CD14-positive monocyte (primary cell): ENCODE results near the gene SPPL3. TPM values are rescaled to one million over a fixed set of nuclear protein-coding genes. Genes with fewer than 3 reads are reported as not detected.

ENCODE experiments used
- DNase-seq, 3 donors: peaks; one replicate each; pipeline ENCODE4 v3.0.0-alpha.2; 2011 to 2022
- H2AFZ ChIP-seq: 2 replicates; pipeline ENCODE4 v1.6.0; 2012; ENCODE audit warnings: mild to moderate bottlenecking, low read depth, low read length, inconsistent platforms; ENCODE audit not compliant: insufficient read depth, poor library complexity, severe bottlenecking
- H3K27ac ChIP-seq, 2 donors: 1 replicate in 1 of 2; 2 replicates in 1 of 2; pipeline ENCODE4 v1.5.1; 2012 to 2013; ENCODE audit warnings: low read length in 2 of 2, control low read depth in 1 of 2, inconsistent platforms in 1 of 2, low read depth in 1 of 2, mild to moderate bottlenecking in 1 of 2
- H3K27me3 ChIP-seq, 2 donors: one replicate each; pipeline versions ENCODE4 v1.6.0 to v1.6.1; 2011 to 2013; ENCODE audit warnings: low read length in 2 of 2; ENCODE audit not compliant: control insufficient read depth in 2 of 2, insufficient read depth in 2 of 2
- H3K36me3 ChIP-seq, 2 donors: replicated peaks in 1 of 2; 1 replicate in 1 of 2; 2 replicates in 1 of 2; pipeline versions ENCODE4 v1.5.1 to v1.6.1; 2012 to 2013; ENCODE audit warnings: low read length in 2 of 2, control low read depth in 1 of 2, inconsistent platforms in 1 of 2, mild to moderate bottlenecking in 1 of 2; ENCODE audit not compliant: insufficient read depth in 2 of 2, control insufficient read depth in 1 of 2
- H3K4me1 ChIP-seq, 2 donors: 1 replicate in 1 of 2; 2 replicates in 1 of 2; pipeline versions ENCODE4 v1.5.1 to v1.6.1; 2012 to 2013; ENCODE audit warnings: low read length in 2 of 2, control low read depth in 1 of 2, inconsistent platforms in 1 of 2, mild to moderate bottlenecking in 1 of 2, moderate library complexity in 1 of 2; ENCODE audit not compliant: insufficient read depth in 2 of 2, control insufficient read depth in 1 of 2
- H3K4me2 ChIP-seq: replicated peaks from 2 replicates; pipeline ENCODE3; 2012; ENCODE audit warnings: low read length, moderate library complexity, mild to moderate bottlenecking; ENCODE audit not compliant: poor library complexity, severe bottlenecking; ENCODE audit errors: extremely low read depth
- H3K4me3 ChIP-seq, 3 experiments: fragments of 200-600 bp in 1 of 3; sonication (generic) in 1 of 3; replicated peaks in 1 of 3; 1 replicate in 2 of 3; 2 replicates in 1 of 3; pipeline ENCODE4 v1.5.1; 2011 to 2013; ENCODE audit warnings: low read length in 3 of 3, mild to moderate bottlenecking in 3 of 3, control low read depth in 2 of 3, low read depth in 2 of 3, inconsistent platforms in 1 of 3, moderate library complexity in 1 of 3
- H3K79me2 ChIP-seq: 2 replicates; pipeline ENCODE4 v1.6.0; 2012; ENCODE audit warnings: mild to moderate bottlenecking, control low read depth, inconsistent platforms, low read length, moderate library complexity; ENCODE audit not compliant: insufficient read depth
- H3K9ac ChIP-seq: 2 replicates; pipeline ENCODE4 v1.6.0; 2017; ENCODE audit warnings: low read length, mild to moderate bottlenecking; ENCODE audit not compliant: insufficient read depth, poor library complexity, severe bottlenecking
- H3K9me3 ChIP-seq, 2 donors: replicated peaks in 1 of 2; 1 replicate in 1 of 2; 2 replicates in 1 of 2; pipeline versions ENCODE4 v1.5.1 to v1.6.1; 2012 to 2013; ENCODE audit warnings: low read length in 2 of 2, control low read depth in 1 of 2; ENCODE audit not compliant: control insufficient read depth in 1 of 2, insufficient read depth in 1 of 2
- H4K20me1 ChIP-seq: 2 replicates; pipeline ENCODE4 v1.6.0; 2012; ENCODE audit warnings: mild to moderate bottlenecking, low read length, control low read depth, moderate library complexity; ENCODE audit not compliant: insufficient read depth
- H3K27ac Mint-ChIP-seq, 7 donors: one replicate each; pipeline ENCODE4 v1.8.0; 2020; ENCODE audit warnings: mild to moderate bottlenecking in 7 of 7, mixed read lengths in 7 of 7, moderate library complexity in 6 of 7, inconsistent platforms in 2 of 7
- H3K27me3 Mint-ChIP-seq, 3 donors: one replicate each; pipeline ENCODE4 v1.8.0; 2021 to 2022; ENCODE audit warnings: low read depth in 3 of 3, mild to moderate bottlenecking in 3 of 3, mixed read lengths in 3 of 3, moderate library complexity in 3 of 3, inconsistent platforms in 1 of 3
- H3K36me3 Mint-ChIP-seq, 2 donors: one replicate each; pipeline ENCODE4 v1.8.0; 2020; ENCODE audit warnings: mixed read lengths in 2 of 2, inconsistent platforms in 1 of 2, mild to moderate bottlenecking in 1 of 2
- H3K4me1 Mint-ChIP-seq: one replicate; pipeline ENCODE4 v1.8.0; 2020; ENCODE audit warnings: mild to moderate bottlenecking, mixed read lengths
- H3K4me3 Mint-ChIP-seq, 2 donors: one replicate each; pipeline ENCODE4 v1.8.0; 2020; ENCODE audit warnings: mild to moderate bottlenecking in 2 of 2, mixed read lengths in 2 of 2, moderate library complexity in 1 of 2
- H3K9me3 Mint-ChIP-seq, 7 donors: one replicate each; pipeline ENCODE4 v1.8.0; 2020 to 2022; ENCODE audit warnings: mixed read lengths in 7 of 7, mild to moderate bottlenecking in 6 of 7, moderate library complexity in 6 of 7, inconsistent platforms in 2 of 7
- WGBS: methylation state at CpG from one replicate; pipeline ENCODE4 v1.1.5; 2013; ENCODE audit warnings: missing lambda C conversion rate; ENCODE audit not compliant: insufficient coverage; 5-methylcytosine and 5-hydroxymethylcytosine counted together
- intact Hi-C, 2 donors: fragments of 100-400 bp; cut with micrococcal nuclease; formaldehyde crosslinking; loops; one replicate each; pipeline versions ENCODE4 v1.15.0 to v1.15.1; 2023
- polyA plus RNA-seq, 3 donors: library from polyadenylated mRNA; depleted of rRNA in 1 of 3; unstranded in 2 of 3; stranded (reverse) in 1 of 3; fragments of 300-500 nt in 2 of 3; fragments of >200 nt in 1 of 3; fragmentation: Illumina TruSeq in 2 of 3; gene quantifications; 1 replicate in 2 of 3; 2 replicates in 1 of 3; pipeline ENCODE4 v1.2.3, GENCODE V29; 2012 to 2021
- TF ChIP-seq, protein P1 (sequence below): fragments of 200-600 bp; IDR thresholded peaks from one replicate; pipeline ENCODE4 v1.8.0; 2022; ENCODE audit warnings: antibody characterized with exemption, mild to moderate bottlenecking

The SPPL3 gene
- polyA plus RNA-seq, 3 donors, result 14.5 to 18.6 (median 18.5) TPM

DNA sequence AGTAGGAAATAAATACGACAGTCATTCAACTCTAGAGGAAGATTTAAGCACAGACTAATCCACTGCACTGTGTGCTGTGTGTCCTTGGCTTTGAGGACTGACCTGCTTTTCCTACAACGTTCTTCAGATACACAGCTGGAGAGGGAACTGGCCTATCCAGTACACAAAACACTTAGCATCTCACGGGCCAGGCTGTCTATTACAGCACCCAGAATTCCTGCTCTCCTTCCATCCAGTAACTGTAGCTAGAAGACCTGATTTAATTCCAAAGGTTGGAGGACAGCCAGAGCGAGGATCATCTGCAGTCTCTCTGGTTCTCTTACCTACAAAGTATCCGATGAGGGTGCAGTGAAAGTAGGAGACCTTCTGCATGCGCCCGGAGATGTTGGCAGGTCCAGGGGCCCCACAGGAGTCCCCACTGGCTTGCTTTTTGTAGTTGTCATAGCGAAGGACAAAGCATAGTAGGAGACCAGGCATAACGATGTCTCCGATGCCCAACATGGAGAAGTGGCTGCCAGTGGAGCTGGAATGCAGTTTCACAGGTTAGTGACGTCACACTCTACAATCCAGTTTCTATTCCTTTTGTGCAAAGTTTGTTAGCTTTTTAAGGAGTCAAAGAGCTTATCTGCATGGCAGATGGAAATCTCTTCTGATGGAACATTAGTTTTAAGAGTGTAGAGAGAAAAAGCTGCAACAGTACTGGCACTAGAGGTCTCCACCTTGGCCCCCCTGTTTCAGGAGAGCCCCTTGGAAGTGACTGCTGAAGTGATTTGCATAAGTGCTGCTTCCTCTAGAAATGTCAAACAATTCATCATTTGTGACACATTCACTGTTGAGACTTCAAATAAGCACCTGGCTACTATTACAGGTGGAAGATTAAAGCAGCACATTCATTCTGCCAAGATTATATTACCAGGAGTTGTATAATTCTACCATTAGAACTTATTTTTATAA, 136.8 kb downstream of the SPPL3 start:
- TF ChIP-seq, protein P1, sequence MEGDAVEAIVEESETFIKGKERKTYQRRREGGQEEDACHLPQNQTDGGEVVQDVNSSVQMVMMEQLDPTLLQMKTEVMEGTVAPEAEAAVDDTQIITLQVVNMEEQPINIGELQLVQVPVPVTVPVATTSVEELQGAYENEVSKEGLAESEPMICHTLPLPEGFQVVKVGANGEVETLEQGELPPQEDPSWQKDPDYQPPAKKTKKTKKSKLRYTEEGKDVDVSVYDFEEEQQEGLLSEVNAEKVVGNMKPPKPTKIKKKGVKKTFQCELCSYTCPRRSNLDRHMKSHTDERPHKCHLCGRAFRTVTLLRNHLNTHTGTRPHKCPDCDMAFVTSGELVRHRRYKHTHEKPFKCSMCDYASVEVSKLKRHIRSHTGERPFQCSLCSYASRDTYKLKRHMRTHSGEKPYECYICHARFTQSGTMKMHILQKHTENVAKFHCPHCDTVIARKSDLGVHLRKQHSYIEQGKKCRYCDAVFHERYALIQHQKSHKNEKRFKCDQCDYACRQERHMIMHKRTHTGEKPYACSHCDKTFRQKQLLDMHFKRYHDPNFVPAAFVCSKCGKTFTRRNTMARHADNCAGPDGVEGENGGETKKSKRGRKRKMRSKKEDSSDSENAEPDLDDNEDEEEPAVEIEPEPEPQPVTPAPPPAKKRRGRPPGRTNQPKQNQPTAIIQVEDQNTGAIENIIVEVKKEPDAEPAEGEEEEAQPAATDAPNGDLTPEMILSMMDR, result no peak
- peaks cover 0 to 3% (median 0%) of the 10 kb centered on the region in 3 donors for H3K27me3 Mint-ChIP-seq
- H3K9me3 Mint-ChIP-seq, result peaks cover 0 to 3% (median 0%) of the 10 kb centered on the region in 7 donors
- H3K27ac Mint-ChIP-seq, result peak overlapping the region in 2 of 7 donors; percentile 2 to 26
- Histone ChIP-seq H4K20me1 (peaks cover 4% of the 10 kb centered on the region), H3K4me3 (no peak overlapping the region), H3K9ac (no peak overlapping the region), H3K27ac (no peak overlapping the region), H2AFZ (no peak overlapping the region), H3K4me1 (no peaks in the 10 kb centered on the region), H3K9me3 (no peaks in the 10 kb centered on the region), H3K79me2 (no peaks in the 10 kb centered on the region), H3K27me3 (no peaks in the 10 kb centered on the region), H3K36me3 (peaks cover 79 to 96% of the 10 kb centered on the region in 2 donors), H3K4me2 (no peak overlapping the region)
- H3K36me3 Mint-ChIP-seq, result peaks cover 87 to 98% of the 10 kb centered on the region in 2 donors
- no peak for DNase-seq
- no peak overlapping the region for H3K4me3 Mint-ChIP-seq
- intact Hi-C loops, result no loop called here
- 98% methylated on average over 6 of the region's 11 CpGs for WGBS
- no peaks in the 10 kb centered on the region for H3K4me1 Mint-ChIP-seq

DNA sequence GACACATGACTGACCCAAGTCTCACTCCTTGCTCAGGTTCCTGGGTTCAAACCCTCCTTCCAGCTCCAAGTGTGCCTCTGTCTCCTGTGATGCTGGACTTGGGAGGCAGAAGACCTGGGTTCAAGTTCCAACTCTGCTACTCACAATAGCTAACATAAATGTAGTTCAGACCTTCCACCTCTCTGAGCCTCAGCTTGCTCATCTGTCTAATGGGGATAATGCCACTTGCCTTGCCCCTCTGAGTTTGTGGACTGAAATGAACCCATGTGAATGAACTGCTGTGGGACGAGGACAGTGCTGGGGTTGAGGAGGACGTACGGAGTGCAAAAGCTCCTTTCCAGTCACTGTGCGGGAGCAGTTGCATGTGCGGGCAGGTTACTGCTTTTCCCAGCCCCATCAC, 137.6 kb downstream of the SPPL3 start:
- Mint-ChIP-seq H3K27ac (peak overlapping the region in 1 of 7 donors; percentile 7), H3K27me3 (peaks cover 0 to 3% (median 0%) of the 10 kb centered on the region in 3 donors), H3K4me1 (no peaks in the 10 kb centered on the region), H3K4me3 (no peak overlapping the region), H3K9me3 (peaks cover 0 to 3% (median 0%) of the 10 kb centered on the region in 7 donors), H3K36me3 (peaks cover 87 to 100% of the 10 kb centered on the region in 2 donors)
- H3K4me1 ChIP-seq, result no peaks in the 10 kb centered on the region
- no peaks in the 10 kb centered on the region for H3K9me3 ChIP-seq
- no peak overlapping the region for H2AFZ ChIP-seq
- no peaks in the 10 kb centered on the region for H4K20me1 ChIP-seq
- WGBS, result no CpG with 5 or more reads among the region's 5 CpGs
- H3K36me3 ChIP-seq, result peaks cover 83 to 96% of the 10 kb centered on the region in 2 donors
- DNase-seq, result no peak
- intact Hi-C loops, result no loop called here
- no peaks in the 10 kb centered on the region for H3K79me2 ChIP-seq
- H3K4me3 ChIP-seq, result no peak overlapping the region
- TF ChIP-seq, protein P1, result no peak
- no peaks in the 10 kb centered on the region for H3K27me3 ChIP-seq
- H3K27ac ChIP-seq, result no peak overlapping the region
- H3K4me2 ChIP-seq, result no peak overlapping the region
- H3K9ac ChIP-seq, result no peak overlapping the region
